H1 (cell line): ENCODE data around the gene CDK5RAP3. TPM values are rescaled to one million over a fixed set of nuclear protein-coding genes. Genes with fewer than 3 reads are reported as not detected.

Source experiments
- CTCF ChIA-PET: fragments of 300-600 bp; sonication (Branson Sonifier 250); formaldehyde crosslinking; loops from one replicate; lab custom pipeline; 2021; ENCODE audit not compliant: partially characterized antibody; lab: Charles Lee
- POLR2A ChIA-PET: fragments of 300-600 bp; sonication (Branson Sonifier 250); formaldehyde crosslinking; loops from one replicate; lab custom pipeline; 2021; ENCODE audit warnings: inconsistent platforms; ENCODE audit not compliant: partially characterized antibody; lab: Charles Lee
- DNase-seq, 2 experiments: peaks; one replicate each; pipeline versions ENCODE4 v3.0.0 to v3.0.0-alpha.2; 2010 to 2022; ENCODE audit warnings: low spot score in 2 of 2, low read depth in 1 of 2, mixed read lengths in 1 of 2
- FAIRE-seq: peaks from 2 replicates; lab custom pipeline; 2011; peaks lifted over from hg19 to GRCh38; lab: Jason Lieb, UNC
- H2AFZ ChIP-seq: 2 replicates; pipeline ENCODE4 v1.8.1; 2012; ENCODE audit warnings: low read length, inconsistent platforms
- H2AK5ac ChIP-seq: 2 replicates; pipeline ENCODE4 v1.6.1; 2013; ENCODE audit warnings: low read depth, low read length
- H2BK120ac ChIP-seq: replicated peaks from 2 replicates; pipeline ENCODE3; 2013; ENCODE audit warnings: low read depth, low read length, inconsistent platforms
- H2BK12ac ChIP-seq: 2 replicates; pipeline ENCODE4 v1.6.1; 2013; ENCODE audit warnings: low read depth, low read length
- H2BK15ac ChIP-seq: 2 replicates; pipeline ENCODE4 v1.6.1; 2013; ENCODE audit warnings: low read length
- H2BK20ac ChIP-seq: 2 replicates; pipeline ENCODE4 v1.6.1; 2013; ENCODE audit warnings: low read length
- H2BK5ac ChIP-seq: 2 replicates; pipeline ENCODE4 v1.6.1; 2013; ENCODE audit warnings: low read depth, low read length
- H3K14ac ChIP-seq: 2 replicates; pipeline ENCODE4 v1.6.1; 2013; ENCODE audit warnings: inconsistent platforms; ENCODE audit not compliant: insufficient read length
- H3K18ac ChIP-seq: 2 replicates; pipeline ENCODE4 v1.6.1; 2013; ENCODE audit warnings: low read length; ENCODE audit errors: extremely low read depth
- H3K23ac ChIP-seq: 2 replicates; pipeline ENCODE4 v1.6.1; 2013; ENCODE audit warnings: inconsistent platforms; ENCODE audit not compliant: insufficient read length
- H3K23me2 ChIP-seq: 2 replicates; pipeline ENCODE4 v1.6.1; 2013; ENCODE audit warnings: low read depth, low read length
- H3K27ac ChIP-seq: 2 replicates; pipeline ENCODE4 v1.6.1; 2011; ENCODE audit warnings: low read depth, low read length, inconsistent platforms
- H3K27me3 ChIP-seq, 4 experiments: replicated peaks in 1 of 4; 1 replicate in 1 of 4; 2 replicates in 3 of 4; pipeline versions ENCODE4 v1.6.1 to v1.8.1; 2011 to 2013; ENCODE audit warnings: low read length in 3 of 4, mild to moderate bottlenecking in 3 of 4, inconsistent platforms in 2 of 4, mixed read lengths in 2 of 4, moderate library complexity in 1 of 4; ENCODE audit not compliant: control insufficient read depth in 3 of 4, insufficient read depth in 3 of 4; ENCODE audit errors: extremely low read depth in 1 of 4
- H3K36me3 ChIP-seq, 4 experiments: 2 replicates each; pipeline versions ENCODE4 v1.6.1 to v1.8.1; 2011 to 2013; ENCODE audit warnings: mild to moderate bottlenecking in 4 of 4, low read length in 3 of 4, moderate library complexity in 2 of 4, control low read depth in 1 of 4, inconsistent platforms in 1 of 4; ENCODE audit not compliant: insufficient read depth in 4 of 4, control insufficient read depth in 2 of 4
- H3K4ac ChIP-seq: replicated peaks from 2 replicates; pipeline ENCODE3; 2013; ENCODE audit warnings: low read length, low read depth, mixed read lengths, inconsistent platforms; ENCODE audit not compliant: insufficient read length
- H3K4me1 ChIP-seq, 4 experiments: replicated peaks in 1 of 4; 1 replicate in 1 of 4; 2 replicates in 3 of 4; pipeline versions ENCODE4 v1.6.1 to v1.8.1; 2011 to 2013; ENCODE audit warnings: low read length in 3 of 4, inconsistent platforms in 2 of 4, mixed read lengths in 1 of 4; ENCODE audit not compliant: insufficient read depth in 4 of 4, control insufficient read depth in 3 of 4
- H3K4me2 ChIP-seq, 2 experiments: 2 replicates each; pipeline versions ENCODE4 v1.6.1 to v1.8.1; 2011 to 2013; ENCODE audit warnings: low read depth in 2 of 2, low read length in 2 of 2, control low read depth in 1 of 2, inconsistent platforms in 1 of 2, mild to moderate bottlenecking in 1 of 2; ENCODE audit not compliant: insufficient read depth in 1 of 2
- H3K4me3 ChIP-seq, 4 experiments: fragments of 200-600, 300-600 bp in 1 of 4; sonication (generic), shearing (Covaris generic), sonication (Bioruptor Twin) in 1 of 4; 2 replicates each; pipeline versions ENCODE4 v1.5.1 to v1.8.1; 2011 to 2016; ENCODE audit warnings: low read length in 4 of 4, low read depth in 3 of 4, control low read depth in 2 of 4, inconsistent platforms in 2 of 4, mild to moderate bottlenecking in 2 of 4, mixed read lengths in 1 of 4, moderate library complexity in 1 of 4; ENCODE audit not compliant: insufficient read depth in 2 of 4; ENCODE audit errors: extremely low read depth in 1 of 4
- H3K56ac ChIP-seq: replicated peaks from 2 replicates; pipeline ENCODE3; 2013; ENCODE audit warnings: low read depth, mild to moderate bottlenecking, mixed read lengths, low read length, inconsistent platforms; ENCODE audit not compliant: insufficient read length
- H3K79me1 ChIP-seq: 2 replicates; pipeline ENCODE4 v1.6.1; 2013; ENCODE audit warnings: low read depth, low read length, control low read depth
- H3K79me2 ChIP-seq, 2 experiments: 2 replicates each; pipeline versions ENCODE4 v1.6.1 to v1.8.1; 2012 to 2013; ENCODE audit warnings: low read length in 2 of 2, mild to moderate bottlenecking in 2 of 2, inconsistent platforms in 1 of 2; ENCODE audit not compliant: insufficient read depth in 2 of 2, control insufficient read depth in 1 of 2
- H3K9ac ChIP-seq, 4 experiments: replicated peaks in 1 of 4; 1 replicate in 1 of 4; 2 replicates in 3 of 4; pipeline versions ENCODE4 v1.6.1 to v1.8.1; 2011 to 2013; ENCODE audit warnings: low read depth in 3 of 4, low read length in 3 of 4, control low read depth in 2 of 4, mild to moderate bottlenecking in 2 of 4, moderate library complexity in 2 of 4, inconsistent platforms in 1 of 4; ENCODE audit errors: extremely low read depth in 1 of 4
- H3K9me3 ChIP-seq, 2 experiments: 2 replicates each; pipeline versions ENCODE4 v1.6.1 to v1.8.1; 2012 to 2013; ENCODE audit warnings: mild to moderate bottlenecking in 2 of 2, moderate library complexity in 2 of 2, control low read depth in 1 of 2, inconsistent platforms in 1 of 2, low read depth in 1 of 2, low read length in 1 of 2, mixed read lengths in 1 of 2; ENCODE audit not compliant: insufficient read depth in 2 of 2
- H4K20me1 ChIP-seq, 2 experiments: replicated peaks in 1 of 2; 2 replicates each; pipeline versions ENCODE3 to v1.8.1; 2011 to 2013; ENCODE audit warnings: inconsistent platforms in 2 of 2, low read length in 2 of 2, mild to moderate bottlenecking in 1 of 2; ENCODE audit not compliant: insufficient read depth in 2 of 2, control insufficient read depth in 1 of 2
- H4K5ac ChIP-seq: 2 replicates; pipeline ENCODE4 v1.6.1; 2013; ENCODE audit warnings: low read length, low read depth, mixed read lengths, inconsistent platforms; ENCODE audit not compliant: insufficient read length
- H4K8ac ChIP-seq: 2 replicates; pipeline ENCODE4 v1.8.0; 2013; ENCODE audit warnings: mild to moderate bottlenecking, moderate library complexity, low read length, inconsistent platforms; ENCODE audit not compliant: insufficient read depth; ENCODE audit errors: extremely low read depth
- H4K91ac ChIP-seq: replicated peaks from 2 replicates; pipeline ENCODE3; 2013; ENCODE audit warnings: low read length, mixed read lengths, inconsistent platforms; ENCODE audit not compliant: insufficient read length
- ASH2L ChIP-seq: fragments of 200-600, 300-600 bp; sonication (generic); IDR thresholded peaks from one replicate; pipeline ENCODE4 v1.7.1; 2017; ENCODE audit warnings: low read length
- CBX5 ChIP-seq: fragments of 300-800, 300-1000 bp; sonication (generic); IDR thresholded peaks from 2 replicates; pipeline ENCODE4 v1.7.1; 2016; ENCODE audit warnings: antibody characterized with exemption, low read length, low read depth
- CEBPB ChIP-seq: IDR thresholded peaks from 2 replicates; pipeline ENCODE4 v1.6.1; 2012; ENCODE audit warnings: low read depth, low read length
- CTBP2 ChIP-seq: IDR thresholded peaks from 2 replicates; pipeline ENCODE4 v1.7.0; 2011; ENCODE audit warnings: borderline replicate concordance, mild to moderate bottlenecking, moderate library complexity, mixed read lengths, low read length; ENCODE audit not compliant: insufficient read depth, insufficient read length
- EGR1 ChIP-seq: IDR thresholded peaks from 2 replicates; pipeline ENCODE4 v1.6.1; 2011; ENCODE audit warnings: low read depth, low read length, borderline replicate concordance
- GTF2F1 ChIP-seq: IDR thresholded peaks from 2 replicates; pipeline ENCODE4 v1.6.1; 2012; ENCODE audit warnings: low read depth, low read length, improper control_type of control experiment, borderline replicate concordance
- JUND ChIP-seq: IDR thresholded peaks from 2 replicates; pipeline ENCODE4 v1.6.1; 2011; ENCODE audit warnings: mild to moderate bottlenecking, improper control_type of control experiment, low read length
- NRF1 ChIP-seq: IDR thresholded peaks from 2 replicates; pipeline ENCODE4 v1.6.1; 2011; ENCODE audit warnings: mild to moderate bottlenecking, low read depth, low read length, improper control_type of control experiment
- PHF8 ChIP-seq: fragments of 200-600 bp; sonication (generic); conservative IDR thresholded peaks from 2 replicates; pipeline ENCODE4 v1.7.1; 2012; ENCODE audit warnings: low read depth, mild to moderate bottlenecking, inconsistent platforms, low read length, moderate library complexity
- WGBS, 2 experiments: shearing (Covaris generic) in 1 of 2; methylation state at CpG; one replicate each; pipeline versions ENCODE4 v1.1.6 to v1.1.7; 2013 to 2015; ENCODE audit warnings: low lambda C conversion rate in 2 of 2, mixed read lengths in 2 of 2, inconsistent platforms in 1 of 2, low coverage in 1 of 2, missing lambda C conversion rate in 1 of 2; ENCODE audit not compliant: insufficient replicate concordance in 2 of 2, insufficient coverage in 1 of 2, insufficient read length in 1 of 2; ENCODE audit errors: extremely low coverage in 1 of 2, missing lambda C conversion rate in 1 of 2; 5-methylcytosine and 5-hydroxymethylcytosine counted together
- polyA plus RNA-seq, 7 experiments: library from polyadenylated mRNA; depleted of rRNA in 3 of 7; stranded (reverse) in 5 of 7; unstranded in 2 of 7; fragments of >200 nt in 5 of 7; fragments of 200-250 nt in 2 of 7; gene quantifications; 1 replicate in 5 of 7; 2 replicates in 1 of 7; 4 replicates in 1 of 7; pipeline versions ENCODE4 v1.2.1 to v1.2.3, GENCODE V29; 2011 to 2013; ENCODE audit warnings: missing spikeins in 2 of 7, mixed read lengths in 2 of 7
- total RNA-seq: library from RNA; stranded (reverse); fragmentation: NEBNext Ultra II Directional; extraction: Animal tissue kit (Norgen Biotek cat#: 25700); gene quantifications from 2 replicates; pipeline ENCODE4 v1.2.1, GENCODE V29; 2021
- TF ChIP-seq, protein P1 (sequence below): IDR thresholded peaks from 2 replicates; pipeline ENCODE4 v1.6.1; 2012; ENCODE audit warnings: inconsistent platforms
- TF ChIP-seq, protein P2 (sequence below): IDR thresholded peaks from 2 replicates; pipeline ENCODE4 v1.6.1; 2012; ENCODE audit warnings: low read length, inconsistent platforms

The CDK5RAP3 gene
- total and polyA plus RNA-seq, 2 of the 8 experiments (the other 6 are each of a cell fraction or from before 2014, with no cell fraction given): 88.2 to 93.2 TPM

DNA sequence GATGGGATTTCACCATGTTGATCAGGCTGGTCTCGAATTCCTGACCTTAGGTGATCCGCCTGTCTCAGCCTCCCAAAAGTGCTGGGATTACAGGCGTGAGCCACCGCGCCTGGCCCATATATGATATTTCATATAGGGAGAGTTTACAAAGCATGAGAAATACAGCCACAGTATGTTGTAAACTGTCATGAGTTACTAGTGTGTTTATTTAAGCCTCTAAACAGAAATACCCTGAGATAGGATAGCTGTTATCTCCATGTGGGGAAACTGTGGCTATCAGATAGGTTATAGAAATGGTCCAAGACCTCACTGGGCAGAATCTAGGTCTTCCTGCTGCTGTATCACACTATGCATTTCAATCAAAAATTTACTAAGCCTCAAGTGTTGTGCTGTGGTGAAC, 2.1 kb upstream of the CDK5RAP3 start:
- no peak overlapping the region for H4K5ac ChIP-seq
- H3K27me3 ChIP-seq: no peaks in the 10 kb centered on the region
- H3K27ac ChIP-seq: no peak overlapping the region
- H2BK5ac ChIP-seq: no peak overlapping the region
- H4K91ac ChIP-seq: no peak overlapping the region
- H2BK12ac ChIP-seq: no peak overlapping the region
- no peak overlapping the region for H2BK15ac ChIP-seq
- DNase-seq (no peak), FAIRE-seq (no peak)
- H4K20me1 ChIP-seq: no peaks in the 10 kb centered on the region
- peaks cover 0 to 4% (median 3%) of the 10 kb centered on the region in 4 experiments; a peak in 3 of 8 replicates for H3K36me3 ChIP-seq
- peaks cover 0 to 6% (median 3%) of the 10 kb centered on the region in 4 experiments; a peak in 6 of 7 replicates for H3K4me1 ChIP-seq
- H2BK20ac ChIP-seq: no peak overlapping the region
- no peak overlapping the region for H3K9ac ChIP-seq
- no peak overlapping the region for H3K4me3 ChIP-seq
- no peak overlapping the region for H3K4ac ChIP-seq
- peaks cover 0 to 12% of the 10 kb centered on the region in 2 experiments; a peak in 1 of 4 replicates for H3K79me2 ChIP-seq
- no peak overlapping the region for H2BK120ac ChIP-seq
- no peaks in the 10 kb centered on the region for H3K9me3 ChIP-seq
- no peak overlapping the region for H3K23ac ChIP-seq
- no peak overlapping the region for H3K18ac ChIP-seq
- peaks cover 4% of the 10 kb centered on the region for H3K23me2 ChIP-seq
- WGBS, 2 experiments: 99% methylated on average over 5 of the region's 5 CpGs; no CpG with 5 or more reads in 1 of the 2 experiments
- no peaks in the 10 kb centered on the region for H3K79me1 ChIP-seq
- no peak overlapping the region for H4K8ac ChIP-seq
- ChIA-PET POLR2A (no interaction called here), CTCF (interaction anchor here (0.6 to 40.5 kb wide), 6 partner anchors 10 to 124 kb away, joined by 3 to 1010 read pairs (median 34); partner anchors contain the start of genes PNPO, PRR15L and SCRN2)
- H3K56ac ChIP-seq: no peak overlapping the region
- no peak overlapping the region for H2AFZ ChIP-seq
- no peak overlapping the region for H3K4me2 ChIP-seq
- no peak overlapping the region for H2AK5ac ChIP-seq
- no peak overlapping the region for H3K14ac ChIP-seq
- TF ChIP-seq, protein P1, sequence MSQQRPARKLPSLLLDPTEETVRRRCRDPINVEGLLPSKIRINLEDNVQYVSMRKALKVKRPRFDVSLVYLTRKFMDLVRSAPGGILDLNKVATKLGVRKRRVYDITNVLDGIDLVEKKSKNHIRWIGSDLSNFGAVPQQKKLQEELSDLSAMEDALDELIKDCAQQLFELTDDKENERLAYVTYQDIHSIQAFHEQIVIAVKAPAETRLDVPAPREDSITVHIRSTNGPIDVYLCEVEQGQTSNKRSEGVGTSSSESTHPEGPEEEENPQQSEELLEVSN: no peak
- TF ChIP-seq CTBP2: no peak
- TF ChIP-seq CBX5: no peak
- no peak for TF ChIP-seq ASH2L
- TF ChIP-seq PHF8: no peak
- TF ChIP-seq EGR1: no peak
- TF ChIP-seq, protein P2, sequence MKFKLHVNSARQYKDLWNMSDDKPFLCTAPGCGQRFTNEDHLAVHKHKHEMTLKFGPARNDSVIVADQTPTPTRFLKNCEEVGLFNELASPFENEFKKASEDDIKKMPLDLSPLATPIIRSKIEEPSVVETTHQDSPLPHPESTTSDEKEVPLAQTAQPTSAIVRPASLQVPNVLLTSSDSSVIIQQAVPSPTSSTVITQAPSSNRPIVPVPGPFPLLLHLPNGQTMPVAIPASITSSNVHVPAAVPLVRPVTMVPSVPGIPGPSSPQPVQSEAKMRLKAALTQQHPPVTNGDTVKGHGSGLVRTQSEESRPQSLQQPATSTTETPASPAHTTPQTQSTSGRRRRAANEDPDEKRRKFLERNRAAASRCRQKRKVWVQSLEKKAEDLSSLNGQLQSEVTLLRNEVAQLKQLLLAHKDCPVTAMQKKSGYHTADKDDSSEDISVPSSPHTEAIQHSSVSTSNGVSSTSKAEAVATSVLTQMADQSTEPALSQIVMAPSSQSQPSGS: no peak
- TF ChIP-seq GTF2F1: no peak
- no peak for TF ChIP-seq JUND
- TF ChIP-seq NRF1: no peak
- TF ChIP-seq CEBPB: no peak
